Medulla oblongata (tissue), 1 donor: Measurements from ENCODE around the gene CLIP1.
A peak's percentile ranks its signal among the peaks of the same experiment; 100 is the strongest.
"Not testable (repeated sequence)": the region's sequence is repeated elsewhere in the genome, so short reads cannot be mapped to it uniquely, and the experiment has no call there.

Source experiments
- DNase-seq: peaks from one replicate; pipeline ENCODE4 v3.0.0-alpha.2; 2015; ENCODE audit errors: extremely low spot score

The CLIP1 gene

DNA sequence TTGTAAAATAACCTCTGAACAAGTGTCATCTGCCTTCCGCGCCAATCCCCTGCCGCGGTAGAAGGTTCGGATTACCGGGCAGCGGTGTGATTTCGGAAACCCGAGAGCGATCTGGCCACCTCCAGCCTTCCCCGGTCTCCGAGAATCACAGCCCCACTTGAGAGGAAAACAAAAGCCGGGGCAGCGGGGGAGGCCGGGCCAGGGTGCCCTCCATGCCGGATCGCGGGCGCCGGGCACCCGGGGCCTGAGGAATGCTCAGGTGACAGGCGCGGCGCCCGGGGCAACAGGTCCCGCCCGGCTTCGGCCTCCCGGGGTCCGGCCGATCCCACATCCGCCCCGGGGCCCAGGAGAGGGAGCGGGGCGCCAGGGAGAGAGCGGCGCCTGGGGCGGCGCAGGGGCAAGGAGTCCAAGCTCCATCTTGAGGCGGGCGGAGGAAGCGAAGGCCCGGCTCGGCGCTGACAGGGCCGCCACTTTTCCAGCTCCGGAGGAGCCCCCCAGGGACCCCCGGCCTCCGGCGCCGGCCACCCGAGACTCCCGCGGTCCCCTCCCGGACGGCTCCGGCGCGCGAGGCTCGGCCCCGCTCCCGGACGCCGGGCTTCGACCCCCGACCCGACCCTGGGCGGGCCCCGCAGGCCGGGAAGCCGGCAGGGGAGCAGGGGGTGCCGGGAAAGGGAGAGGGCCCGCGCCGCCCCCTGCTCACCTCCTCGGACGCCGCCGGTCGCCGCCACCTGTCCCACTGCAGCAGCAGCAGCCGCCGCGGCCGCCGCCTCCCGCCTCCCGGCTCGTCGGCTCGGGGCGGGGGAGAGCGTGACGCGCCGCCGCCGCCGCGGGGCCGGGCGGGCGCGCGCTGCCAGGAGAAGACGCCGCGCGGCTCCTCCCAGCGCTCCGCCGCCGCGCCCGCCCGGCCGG lies at the start of gene CLIP1:
Gene CLIP1 (minus strand): TSS at position 849 of the 909 bp plus-strand sequence. CDS start 42,217 bp downstream, outside the sequence.
- peak; percentile 57 for DNase-seq

DNA sequence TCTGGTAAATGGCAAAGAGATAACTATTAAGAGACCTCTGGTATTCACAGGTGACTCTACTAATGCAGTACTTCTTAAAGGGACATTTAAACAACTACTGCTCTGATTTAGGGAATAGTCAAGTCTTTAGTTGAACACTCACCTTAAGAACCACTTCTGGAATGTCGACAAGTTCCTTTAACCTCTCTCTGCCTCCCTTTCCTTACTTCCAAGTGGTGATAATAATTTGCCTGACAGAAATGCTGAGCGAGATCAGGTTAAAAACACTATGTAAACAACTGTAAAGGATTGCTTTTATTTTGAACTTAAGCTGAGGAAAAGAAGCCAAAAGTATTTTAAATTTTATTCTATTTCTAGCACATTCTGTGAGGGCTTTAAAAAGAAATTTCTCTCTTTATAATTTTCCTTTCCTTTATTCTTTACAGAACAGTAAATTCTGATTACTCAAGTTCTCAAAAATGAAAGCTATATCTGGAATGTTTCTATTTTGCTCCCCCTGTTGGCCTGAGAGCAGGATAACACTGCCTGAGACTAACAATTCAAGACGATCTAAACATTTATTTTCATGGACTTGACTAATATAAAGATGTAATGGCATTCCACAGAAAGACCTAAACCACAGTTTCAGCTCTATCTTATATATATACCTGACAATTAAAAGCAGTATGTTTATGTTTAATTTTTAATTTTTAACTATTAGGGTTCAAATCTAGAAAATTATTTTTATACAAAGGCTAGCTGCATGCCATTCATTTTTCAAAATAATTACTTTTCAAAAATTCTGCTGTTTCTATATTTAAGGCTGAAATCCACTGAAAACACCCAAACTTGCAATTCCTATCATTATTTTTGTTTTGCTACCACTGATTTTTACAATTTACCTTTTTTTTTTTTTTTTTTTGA lies 49.1 kb upstream of the CLIP1 start:
- peak; percentile 86 for DNase-seq

DNA sequence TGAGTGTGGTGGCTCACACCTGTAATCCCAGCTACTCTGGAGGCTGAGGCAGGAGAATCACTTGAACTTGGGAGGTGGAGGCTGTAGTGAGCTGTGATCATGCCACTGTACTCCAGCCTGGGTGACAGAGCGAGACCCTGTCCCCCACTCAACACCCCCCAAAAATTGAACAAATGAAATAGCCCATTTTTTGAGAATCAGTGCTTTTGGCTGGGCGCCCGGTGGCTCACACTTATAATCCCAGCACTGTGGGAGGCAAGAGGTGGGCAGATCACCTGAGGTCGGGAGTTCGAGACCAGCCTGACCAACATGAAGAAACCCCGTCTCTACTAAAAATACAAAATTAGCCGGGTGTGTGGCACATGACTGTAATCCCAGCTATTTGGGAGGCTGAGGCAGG lies 48.1 kb upstream of the CLIP1 start:
- DNase-seq, result not testable (repeated sequence)

DNA sequence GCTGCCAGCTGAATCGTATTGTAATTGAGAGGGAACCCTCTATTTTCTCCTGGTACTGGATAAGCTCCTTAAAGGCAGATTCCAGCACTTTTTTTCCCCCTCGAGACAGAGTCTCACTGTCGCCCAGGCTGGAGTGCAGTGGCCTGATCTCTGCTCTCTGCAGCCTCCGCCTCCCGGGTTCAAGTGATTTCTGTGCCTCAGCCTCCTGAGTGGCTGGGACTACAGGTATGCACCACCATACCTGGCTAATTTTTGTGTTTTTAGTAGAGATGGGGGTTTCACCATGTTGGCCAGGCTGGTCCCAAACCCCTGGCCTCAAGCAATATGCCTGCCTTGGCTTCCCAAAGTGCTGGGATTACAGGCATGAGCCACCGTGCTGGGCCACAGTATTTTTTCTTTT lies 47.4 kb upstream of the CLIP1 start:
- not testable (repeated sequence) for DNase-seq

DNA sequence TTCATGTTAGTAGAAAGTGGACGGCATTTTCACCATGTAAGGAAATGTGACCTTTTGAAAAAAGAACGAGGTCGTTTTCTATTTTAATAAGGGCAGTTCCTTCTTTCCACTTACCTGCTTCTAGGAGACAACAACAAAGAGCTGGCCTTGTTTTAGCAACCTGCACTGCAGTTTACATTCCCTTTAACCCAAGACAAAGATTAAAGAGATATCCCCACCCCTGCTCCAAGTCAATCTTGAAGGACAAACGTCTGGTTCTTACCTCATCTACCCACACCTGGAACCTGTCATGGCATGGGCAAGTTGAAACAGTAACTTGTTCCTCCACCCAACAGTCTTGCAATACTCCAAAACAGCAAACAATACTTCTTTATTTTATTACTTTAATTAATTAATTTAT lies 45.5 kb upstream of the CLIP1 start:
- DNase-seq, result no peak

DNA sequence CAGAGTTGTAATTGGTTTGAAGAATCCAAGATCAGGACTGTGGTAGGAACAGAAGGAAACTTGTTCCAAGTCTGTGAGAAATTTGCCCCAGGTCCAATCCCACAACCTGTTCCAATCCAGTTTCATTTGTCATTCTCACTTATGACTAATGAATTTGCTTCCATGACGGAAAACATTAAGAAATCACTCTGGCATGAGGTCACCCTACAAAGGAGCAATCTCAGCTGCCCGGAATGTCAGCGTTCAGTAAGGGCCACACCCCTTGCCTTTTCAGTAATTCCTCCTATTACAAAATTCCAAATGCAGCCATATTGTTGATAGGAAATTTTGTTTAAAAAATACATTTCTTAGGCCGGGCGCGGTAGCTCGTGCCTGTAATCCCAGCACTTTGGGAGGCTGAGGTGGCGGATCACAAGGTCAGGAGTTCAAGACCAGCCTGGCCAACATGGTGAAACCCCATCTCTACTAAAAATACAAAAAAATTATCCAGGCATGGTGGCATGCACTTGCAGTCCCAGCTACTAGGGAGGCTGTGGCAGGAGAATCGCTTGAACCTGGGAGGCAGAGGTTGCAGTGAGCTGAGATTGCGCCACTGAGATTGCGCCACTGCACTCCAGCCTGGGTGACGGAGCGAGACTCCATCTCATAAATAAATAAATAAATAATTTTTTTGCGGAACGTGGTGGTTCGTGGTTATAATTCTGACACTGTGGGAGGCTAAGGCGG lies 42.0 kb upstream of the CLIP1 start:
- DNase-seq, result not testable (repeated sequence)

DNA sequence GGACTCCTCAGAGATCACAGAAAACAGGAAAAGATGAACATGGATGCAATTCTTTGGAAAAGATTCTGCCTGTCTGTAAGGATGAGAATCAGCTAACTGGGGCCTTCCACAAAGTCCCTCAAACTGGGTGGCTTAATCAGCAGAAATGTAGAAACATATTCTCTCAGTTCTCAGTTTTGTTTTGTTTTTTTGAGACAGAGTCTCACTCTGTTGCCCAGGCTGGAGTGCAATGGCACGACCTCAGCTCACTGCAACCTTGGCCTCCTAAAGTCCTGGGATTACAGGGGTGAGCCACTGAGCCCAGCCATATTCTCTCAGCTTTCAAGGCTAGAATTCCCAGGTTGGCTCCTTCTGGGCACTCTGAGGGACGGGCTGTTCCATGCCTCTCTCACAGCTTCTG lies 38.2 kb upstream of the CLIP1 start:
- DNase-seq, result no peak

DNA sequence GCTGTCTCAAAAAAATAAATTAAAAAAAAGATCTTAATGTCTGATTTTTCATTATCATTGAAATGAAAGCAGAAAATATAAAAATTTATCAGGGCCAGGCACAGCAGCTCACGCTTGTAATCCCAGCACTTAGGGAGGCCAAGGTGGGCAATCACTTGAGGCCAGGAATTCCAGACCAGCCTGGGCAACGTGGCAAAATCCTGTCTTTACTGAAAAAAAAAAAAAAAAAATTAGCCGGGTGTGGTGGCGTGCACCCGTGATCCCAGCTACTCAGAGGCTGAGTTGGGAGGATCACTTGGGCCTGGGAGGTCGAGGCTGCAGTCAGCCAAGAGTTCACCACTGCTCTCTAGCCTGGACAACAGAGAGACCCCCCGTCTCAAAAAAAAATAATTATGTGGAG lies 37.6 kb upstream of the CLIP1 start:
- DNase-seq, result no peak

DNA sequence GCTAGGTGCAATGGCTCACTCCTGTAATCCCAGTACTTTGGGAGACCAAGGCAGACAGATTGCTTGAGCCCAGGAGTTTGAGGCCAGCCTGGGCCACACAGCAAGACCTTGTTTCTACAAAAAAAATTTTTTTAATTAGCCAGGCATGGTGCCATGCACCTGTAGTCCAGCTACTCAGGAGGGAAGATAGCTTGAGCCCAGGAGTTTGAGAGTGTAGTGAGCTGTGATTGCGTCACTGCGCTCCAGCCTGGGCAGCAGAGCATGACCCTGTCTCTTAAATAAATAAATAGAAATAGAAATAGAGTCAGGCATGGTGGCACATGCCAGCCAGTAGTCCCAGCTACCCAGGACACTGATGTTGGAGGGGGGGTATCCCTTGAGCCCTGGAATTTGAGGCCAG lies 36.7 kb upstream of the CLIP1 start:
- DNase-seq, result no peak

DNA sequence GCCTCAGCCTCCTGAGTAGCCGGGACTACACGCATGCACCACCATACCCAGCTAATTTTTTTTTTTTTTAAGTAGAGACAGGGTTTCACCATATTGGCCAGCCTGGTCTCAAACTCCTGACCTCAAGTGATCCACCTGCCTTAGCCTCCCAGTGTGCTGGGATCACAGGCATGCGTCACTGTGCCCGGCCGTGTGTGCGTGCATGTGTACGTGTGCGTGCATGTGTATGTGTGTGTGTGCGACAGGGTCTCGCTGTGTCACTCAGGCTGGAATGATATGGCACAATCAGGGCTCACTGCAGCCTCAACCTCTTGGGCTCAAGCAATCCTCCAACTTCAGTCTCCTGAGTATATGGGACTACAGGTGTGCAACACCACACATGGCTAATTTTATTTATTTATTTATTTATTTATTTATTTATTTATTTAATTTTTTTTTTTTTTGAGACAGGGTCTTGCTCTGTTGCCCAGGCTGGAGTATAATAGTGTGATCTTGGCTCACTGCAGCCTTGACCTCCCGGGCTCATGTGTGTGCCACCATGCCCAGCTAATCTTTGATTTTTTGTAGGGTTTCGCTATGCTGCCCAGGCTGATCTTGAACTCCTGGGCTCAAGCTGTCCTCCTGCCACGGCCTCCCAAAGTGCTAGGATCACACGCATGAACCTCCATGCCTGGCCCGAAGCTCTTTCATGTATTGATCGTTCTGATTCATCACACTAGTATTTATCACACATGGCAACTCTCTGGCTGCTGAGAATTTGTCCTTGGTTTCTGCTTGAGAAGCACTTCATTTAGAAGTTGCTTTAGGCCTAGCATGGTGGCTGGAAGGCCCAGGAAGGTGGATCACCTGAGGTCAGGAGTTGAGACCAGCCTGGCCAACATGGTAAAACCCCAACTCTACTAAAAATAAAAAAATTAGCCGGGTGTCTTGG lies 35.9 kb upstream of the CLIP1 start:
- no peak for DNase-seq

DNA sequence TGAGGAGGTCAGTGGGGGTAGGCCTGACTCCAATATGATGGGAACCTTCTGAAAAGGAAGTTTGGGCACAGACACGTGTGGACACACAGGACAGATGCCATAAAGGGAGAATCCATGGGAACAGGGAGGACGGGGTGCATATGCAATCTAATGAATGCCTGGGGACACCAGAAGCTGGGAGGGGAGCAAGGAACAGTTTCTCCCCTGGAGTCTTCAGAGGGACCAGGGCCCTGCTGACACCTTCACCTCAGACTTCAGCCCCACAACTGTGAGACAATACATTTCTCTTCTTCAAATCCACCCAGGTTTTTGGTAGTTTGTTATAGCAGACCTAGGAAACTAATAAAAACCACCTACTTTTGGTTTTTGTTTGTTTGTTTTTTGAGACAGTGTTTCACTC lies 35.2 kb upstream of the CLIP1 start:
- no peak for DNase-seq

DNA sequence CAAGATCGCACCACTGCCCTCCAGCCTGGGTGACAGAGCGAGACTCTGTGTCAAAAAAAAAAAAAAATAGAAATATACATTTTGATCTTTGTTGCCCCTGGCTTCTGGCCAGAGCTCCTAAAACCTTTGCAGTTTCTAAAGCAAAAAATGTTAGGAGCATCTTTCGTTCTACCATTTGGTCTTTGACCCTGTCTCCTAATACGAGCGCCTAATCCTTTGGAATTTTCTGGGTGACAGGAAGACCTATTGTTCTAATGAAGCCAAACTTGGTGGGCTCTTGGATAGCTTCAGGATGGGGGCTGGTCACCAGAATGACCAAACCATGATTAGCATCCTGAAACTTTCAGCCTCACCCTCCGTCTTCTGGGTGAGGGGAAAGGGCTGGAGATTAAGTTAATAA lies 32.3 kb upstream of the CLIP1 start:
- DNase-seq, result no peak

DNA sequence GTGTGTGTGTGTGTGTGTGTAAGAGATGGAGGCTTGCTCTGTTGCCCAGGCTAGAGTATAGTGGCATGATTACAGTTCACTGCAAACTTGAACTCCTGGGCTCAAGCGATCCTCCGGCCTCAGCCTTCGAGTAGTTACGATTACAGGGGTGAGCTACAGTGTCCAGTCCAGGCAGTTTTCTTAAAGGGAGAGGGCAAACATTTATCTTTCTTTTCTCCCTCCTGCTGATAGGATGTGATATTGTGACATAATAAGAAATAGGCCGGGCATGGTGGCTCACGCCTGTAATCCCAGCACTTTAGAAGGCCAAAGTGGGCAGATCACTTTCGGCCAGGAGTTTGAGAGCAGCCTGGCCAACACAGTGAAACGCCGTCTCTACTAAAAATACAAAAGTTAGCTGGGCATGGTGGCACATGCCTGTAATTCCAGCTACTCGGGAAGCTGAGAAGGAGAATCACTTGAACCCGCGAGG lies 31.8 kb upstream of the CLIP1 start:
- no peak for DNase-seq

DNA sequence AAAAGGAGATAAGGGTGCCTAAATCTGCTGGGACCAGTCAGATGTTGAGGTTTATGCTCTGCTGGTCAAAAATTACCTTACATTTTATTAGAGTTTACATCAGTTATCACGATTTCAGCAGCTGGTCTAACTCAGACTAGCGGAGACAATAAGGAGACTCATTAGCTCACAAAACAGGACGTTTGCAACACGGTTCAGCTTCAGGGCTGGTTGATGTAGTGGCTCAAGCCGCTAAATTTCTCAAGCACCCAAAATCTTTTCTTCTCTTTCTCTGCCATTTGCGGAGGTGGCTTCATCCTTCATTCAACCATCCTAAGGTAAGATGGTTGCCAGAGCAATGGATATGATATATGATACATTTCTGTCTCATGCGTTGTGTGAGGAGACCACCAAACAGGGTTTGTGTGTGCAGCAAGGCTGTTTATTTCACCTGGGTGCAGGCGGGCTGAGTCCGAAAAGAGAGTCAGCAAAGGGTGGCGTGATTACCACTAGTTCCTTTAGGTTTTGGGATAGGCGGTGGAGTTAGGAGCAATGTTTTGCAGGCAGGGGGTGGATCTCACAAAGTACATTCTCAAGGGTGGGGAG lies 30.3 kb upstream of the CLIP1 start:
- no peak for DNase-seq

DNA sequence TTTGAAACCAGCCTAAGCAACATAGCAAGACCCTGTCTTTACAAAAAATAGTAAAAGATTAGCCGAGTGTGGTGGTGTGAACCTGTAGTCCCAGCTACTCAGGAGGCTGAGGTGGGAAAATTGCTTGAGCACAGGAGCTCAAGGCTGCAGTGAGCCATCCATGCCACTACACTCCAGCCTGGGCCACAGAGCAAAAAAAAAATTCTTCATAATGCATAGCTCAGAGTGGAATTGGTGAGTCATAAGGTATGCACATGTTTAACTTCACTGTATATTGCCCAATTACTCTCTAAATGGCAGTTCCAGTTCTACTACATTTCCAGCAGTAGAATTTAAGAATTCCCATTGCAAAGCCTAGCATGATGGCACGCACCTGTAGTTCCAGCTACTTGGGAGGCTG lies 26.8 kb upstream of the CLIP1 start:
- no peak for DNase-seq

DNA sequence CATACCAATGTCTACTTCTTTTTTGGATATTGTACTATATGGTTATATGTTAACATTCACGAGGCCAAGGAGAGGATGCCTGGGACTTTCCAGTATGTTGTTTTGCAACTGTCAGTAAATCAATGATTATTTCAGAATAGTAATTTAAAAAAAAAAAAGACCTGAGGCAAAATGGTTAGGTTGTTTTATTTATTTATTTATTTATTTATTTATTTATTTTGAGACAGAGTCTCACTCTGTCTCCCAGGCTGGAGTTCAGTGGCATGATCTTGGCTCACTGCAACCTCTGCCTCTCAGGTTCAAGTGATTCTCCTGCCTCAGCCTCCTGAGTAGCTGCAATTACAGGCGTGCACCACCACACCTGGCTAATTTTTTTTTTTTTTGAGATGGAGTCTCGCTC lies 25.4 kb upstream of the CLIP1 start:
- DNase-seq, result not testable (repeated sequence)

DNA sequence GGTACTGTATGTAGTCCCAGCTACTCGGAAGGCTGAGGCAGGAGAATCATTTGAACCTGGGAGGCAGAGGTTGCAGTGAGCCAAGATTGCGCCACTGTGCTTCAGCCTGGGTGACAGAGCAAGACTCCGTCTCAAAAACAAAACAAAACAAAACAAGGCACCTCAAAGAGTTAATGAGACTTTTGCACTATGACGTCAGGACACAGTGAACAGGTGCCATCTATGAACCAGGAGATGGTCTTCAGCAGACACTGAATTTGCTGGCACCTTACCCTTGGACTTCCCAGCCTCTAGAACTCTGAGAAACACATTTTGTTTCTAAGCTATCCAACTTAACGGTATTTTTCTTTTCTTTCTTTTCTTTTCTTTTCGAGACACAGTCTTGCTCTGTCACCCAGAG lies 23.9 kb upstream of the CLIP1 start:
- not testable (repeated sequence) for DNase-seq

DNA sequence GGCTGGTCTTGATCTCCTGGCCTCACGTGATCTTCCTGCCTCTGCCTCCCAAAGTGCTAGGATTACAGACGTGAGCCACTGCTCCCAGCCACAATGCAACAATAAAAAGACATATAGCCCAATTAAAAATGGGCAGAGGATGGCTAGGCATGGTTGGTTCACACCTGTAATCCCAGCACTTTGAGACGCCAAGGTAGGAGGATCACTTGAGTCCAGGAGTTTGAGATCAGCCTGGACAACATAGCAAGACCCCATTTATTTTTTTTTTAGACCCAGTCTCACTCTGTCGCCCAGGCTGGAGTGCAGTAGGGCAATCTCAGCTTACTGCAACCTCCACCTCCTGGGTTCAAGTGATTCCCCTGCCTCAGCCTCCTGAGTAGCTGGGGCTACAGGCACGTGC lies 21.6 kb upstream of the CLIP1 start:
- not testable (repeated sequence) for DNase-seq

DNA sequence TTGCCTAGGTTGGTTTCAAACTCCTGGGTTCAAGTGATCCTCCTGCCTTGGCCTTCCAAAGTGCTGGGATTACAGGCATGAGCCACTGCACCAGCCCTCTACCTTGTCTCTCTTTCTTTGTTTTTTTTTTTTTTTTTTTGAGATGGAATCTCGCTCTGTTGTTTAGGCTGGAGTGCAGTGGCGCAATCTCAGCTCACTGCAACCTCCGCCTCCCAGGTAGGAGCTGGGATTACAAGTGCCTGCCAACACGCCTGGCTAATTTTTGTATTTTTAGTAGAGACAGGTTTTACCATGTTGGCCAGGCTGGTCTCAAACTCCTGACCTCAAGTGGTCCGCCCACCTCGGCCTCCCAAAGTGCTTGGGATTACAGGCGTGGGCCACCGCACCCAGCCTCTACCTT lies 16.4 kb upstream of the CLIP1 start:
- not testable (repeated sequence) for DNase-seq

DNA sequence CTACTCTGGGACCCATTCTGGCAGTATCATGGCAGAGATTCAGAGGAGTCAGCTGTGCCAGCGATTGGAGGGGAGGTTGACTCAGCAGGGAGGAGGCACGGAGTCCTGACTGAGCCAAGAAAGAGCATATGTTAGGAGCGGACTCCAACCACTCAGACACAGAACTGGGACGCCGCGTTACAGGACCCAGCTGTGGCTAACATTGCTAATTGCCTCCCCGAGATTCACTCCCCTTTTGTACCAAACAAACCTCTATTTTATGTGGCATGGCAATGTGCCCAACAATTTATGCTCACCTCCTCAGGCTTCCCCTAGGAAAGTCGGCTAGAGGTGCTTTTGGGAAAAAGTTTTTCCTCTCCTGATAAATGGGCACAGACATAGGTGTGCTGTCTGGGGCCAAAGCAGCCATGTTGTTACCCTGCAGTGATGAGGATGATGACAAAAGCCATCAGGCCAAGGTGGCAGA lies 15.2 kb upstream of the CLIP1 start:
- DNase-seq, result peak; percentile 27
